ENCODE data around the gene MYL12A.
A peak's percentile ranks its signal among the peaks of the same experiment; 100 is the strongest.
"Not testable (repeated sequence)": the region's sequence is repeated elsewhere in the genome, so short reads cannot be mapped to it uniquely, and the experiment has no call there.

The MYL12A gene

GRCh38 chr18:3212657-3213056 is 34.9 kb upstream of the MYL12A start:
- H3K27me3 ChIP-seq, result no peaks in the 10 kb centered on the region
- peaks cover 0 to 11% (median 5%) of the 10 kb centered on the region in 11 experiments; a peak in 9 of 22 replicates for H3K9me3 ChIP-seq (replicated peaks in 1 of 11)
- peaks cover 8 to 12% (median 10%) of the 10 kb centered on the region in 10 experiments; a peak in 15 of 20 replicates for H3K4me1 ChIP-seq
- H4K20me1 ChIP-seq, result no peaks in the 10 kb centered on the region
- TF ChIP-seq Cebpa-rat (IDR thresholded peaks at IDR 0.05), result no peak
- no peak overlapping the region for H3K4me3 ChIP-seq
- H3K4me2 ChIP-seq, result peak overlapping the region in 4 of 11 experiments; percentile 4 to 24 (median 12); a peak in 4 of 22 replicates
- H3K27ac ChIP-seq, result no peak overlapping the region
- no peak overlapping the region for H3K9ac ChIP-seq
- peaks cover 0 to 9% (median 0%) of the 10 kb centered on the region in 11 experiments; a peak in 4 of 22 replicates for H3K36me3 ChIP-seq

GRCh38 chr18:3213300-3214059 is 34.1 kb upstream of the MYL12A start:
- H3K36me3 ChIP-seq, result peaks cover 0 to 9% (median 0%) of the 10 kb centered on the region in 11 experiments; a peak in 4 of 22 replicates
- H4K20me1 ChIP-seq, result no peaks in the 10 kb centered on the region
- H3K4me2 ChIP-seq, result peak overlapping the region in 10 of 11 experiments; percentile 4 to 30 (median 14); a peak in 12 of 22 replicates
- peak overlapping the region in 1 of 11 experiments; percentile 14; a peak in 1 of 22 replicates for H3K27ac ChIP-seq
- peaks cover 0 to 11% (median 5%) of the 10 kb centered on the region in 11 experiments; a peak in 9 of 22 replicates for H3K9me3 ChIP-seq (replicated peaks in 1 of 11)
- no peaks in the 10 kb centered on the region for H3K27me3 ChIP-seq
- H3K9ac ChIP-seq, result no peak overlapping the region
- TF ChIP-seq Cebpa-rat (IDR thresholded peaks at IDR 0.05), result no peak
- H3K4me1 ChIP-seq, result peaks cover 8 to 12% (median 10%) of the 10 kb centered on the region in 10 experiments; a peak in 15 of 20 replicates
- H3K4me3 ChIP-seq, result no peak overlapping the region

- H3K27me3 ChIP-seq, result no peaks in the 10 kb centered on the region
- no peak for TF ChIP-seq Cebpa-rat (IDR thresholded peaks at IDR 0.05)
- no peaks in the 10 kb centered on the region for H4K20me1 ChIP-seq
- peaks cover 0 to 11% (median 5%) of the 10 kb centered on the region in 11 experiments; a peak in 9 of 22 replicates for H3K9me3 ChIP-seq (replicated peaks in 1 of 11)
- H3K4me2 ChIP-seq, result no peak overlapping the region
- H3K4me1 ChIP-seq, result peaks cover 8 to 16% (median 10%) of the 10 kb centered on the region in 10 experiments; a peak in 16 of 20 replicates
- no peak overlapping the region for H3K9ac ChIP-seq
- H3K36me3 ChIP-seq, result peaks cover 0 to 9% (median 0%) of the 10 kb centered on the region in 11 experiments; a peak in 4 of 22 replicates
- no peak overlapping the region for H3K27ac ChIP-seq
- H3K4me3 ChIP-seq, result no peak overlapping the region
Observed at GRCh38 chr18:3214855-3215637, 32.6 kb upstream of the MYL12A start.

GRCh38 chr18:3216987-3217386 is 30.6 kb upstream of the MYL12A start:
- no peaks in the 10 kb centered on the region for H4K20me1 ChIP-seq
- no peak overlapping the region for H3K4me2 ChIP-seq
- peaks cover 0 to 9% (median 0%) of the 10 kb centered on the region in 11 experiments; a peak in 4 of 22 replicates for H3K36me3 ChIP-seq
- no peak overlapping the region for H3K4me3 ChIP-seq
- H3K27me3 ChIP-seq, result no peaks in the 10 kb centered on the region
- TF ChIP-seq Cebpa-rat (IDR thresholded peaks at IDR 0.05), result no peak
- no peak overlapping the region for H3K27ac ChIP-seq
- H3K9ac ChIP-seq, result no peak overlapping the region
- H3K4me1 ChIP-seq, result peaks cover 8 to 16% (median 10%) of the 10 kb centered on the region in 10 experiments; a peak in 16 of 20 replicates
- peaks cover 0 to 11% (median 5%) of the 10 kb centered on the region in 11 experiments; a peak in 9 of 22 replicates for H3K9me3 ChIP-seq (replicated peaks in 1 of 11)

GRCh38 chr18:3217948-3218647 is 29.5 kb upstream of the MYL12A start:
- H3K27ac ChIP-seq, result no peak overlapping the region
- H3K36me3 ChIP-seq, result peaks cover 0 to 9% (median 0%) of the 10 kb centered on the region in 11 experiments; a peak in 4 of 22 replicates
- no peaks in the 10 kb centered on the region for H3K27me3 ChIP-seq

GRCh38 chr18:3218819-3219218 is 28.8 kb upstream of the MYL12A start:
- Histone ChIP-seq H3K9ac (no peak overlapping the region), H3K27me3 (no peaks in the 10 kb centered on the region), H3K4me3 (no peak overlapping the region), H3K27ac (no peak overlapping the region), H3K4me1 (peaks cover 0 to 4% (median under 1%) of the 10 kb centered on the region in 10 experiments; a peak in 5 of 20 replicates), H3K9me3 (replicated peaks in 1 of 11) (peaks cover 0 to 11% (median 5%) of the 10 kb centered on the region in 11 experiments; a peak in 9 of 22 replicates), H3K4me2 (no peak overlapping the region), H3K36me3 (peaks cover 0 to 9% (median 0%) of the 10 kb centered on the region in 11 experiments; a peak in 4 of 22 replicates), H4K20me1 (no peaks in the 10 kb centered on the region)
- TF ChIP-seq Cebpa-rat (IDR thresholded peaks at IDR 0.05), result no peak

More at GRCh38 chr18:3217948-3218647, 29.5 kb upstream of the MYL12A start:
- H4K20me1 ChIP-seq, result no peaks in the 10 kb centered on the region
- H3K4me2 ChIP-seq, result no peak overlapping the region
- H3K4me1 ChIP-seq, result peaks cover 7 to 12% (median 7%) of the 10 kb centered on the region in 10 experiments; a peak in 16 of 20 replicates
- peaks cover 0 to 11% (median 5%) of the 10 kb centered on the region in 11 experiments; a peak in 9 of 22 replicates for H3K9me3 ChIP-seq (replicated peaks in 1 of 11)
- no peak overlapping the region for H3K4me3 ChIP-seq
- no peak overlapping the region for H3K9ac ChIP-seq
- TF ChIP-seq Cebpa-rat (IDR thresholded peaks at IDR 0.05), result no peak

- Histone ChIP-seq H3K9me3 (replicated peaks in 1 of 11) (peaks cover 0 to 11% (median 5%) of the 10 kb centered on the region in 11 experiments; a peak in 9 of 22 replicates), H3K9ac (no peak overlapping the region), H3K27ac (no peak overlapping the region), H3K4me3 (no peak overlapping the region), H3K27me3 (no peaks in the 10 kb centered on the region), H3K36me3 (peaks cover 0 to 8% (median 0%) of the 10 kb centered on the region in 11 experiments; a peak in 4 of 22 replicates), H3K4me2 (no peak overlapping the region), H4K20me1 (no peaks in the 10 kb centered on the region), H3K4me1 (peaks cover 0 to 4% (median 0%) of the 10 kb centered on the region in 10 experiments; a peak in 1 of 20 replicates)
- TF ChIP-seq Cebpa-rat (IDR thresholded peaks at IDR 0.05), result no peak
Observed at GRCh38 chr18:3219241-3219630, 28.4 kb upstream of the MYL12A start.

- no peaks in the 10 kb centered on the region for H4K20me1 ChIP-seq
- H3K9me3 ChIP-seq (replicated peaks in 1 of 11), result peaks cover 0 to 6% (median 3%) of the 10 kb centered on the region in 11 experiments; a peak in 9 of 22 replicates
- H3K9ac ChIP-seq, result no peak within 1 kb of the TSS
- no peak within 1 kb of the TSS for H3K27ac ChIP-seq
- no peak for TF ChIP-seq Cebpa-rat (IDR thresholded peaks at IDR 0.05)
- no peak within 1 kb of the TSS for H3K4me3 ChIP-seq
- H3K36me3 ChIP-seq, result peaks cover 0 to 5% (median 0%) of the 10 kb centered on the region in 11 experiments; a peak in 4 of 22 replicates
- no peaks in the 10 kb centered on the region for H3K27me3 ChIP-seq
- no peak within 1 kb of the TSS; a peak in 1 of 22 replicates for H3K4me2 ChIP-seq
- peaks cover 0 to 4% (median 0%) of the 10 kb centered on the region in 10 experiments; a peak in 1 of 20 replicates for H3K4me1 ChIP-seq
Observed at GRCh38 chr18:3219631-3220335, 27.8 kb upstream of the MYL12A start, which contains the start of gene MYOM1. TSS of gene MYOM1 (minus strand) at chr18:3219968. CDS start at chr18:3215223, 4,745 bp downstream.

- not testable (repeated sequence) for H3K4me2 ChIP-seq; H3K9me3 ChIP-seq (replicated peaks in 1 of 11); H4K20me1 ChIP-seq; H3K4me1 ChIP-seq; H3K36me3 ChIP-seq; H3K27me3 ChIP-seq; H3K4me3 ChIP-seq; H3K27ac ChIP-seq; H3K9ac ChIP-seq
Observed at GRCh38 chr18:3220868-3221267, 26.7 kb upstream of the MYL12A start.
